ENCODE measurements around the gene EFCAB11. TPM values are rescaled to one million over a fixed set of nuclear protein-coding genes. Genes with fewer than 3 reads are reported as not detected.

Gene EFCAB11
- total RNA-seq, 2 donors from 2014 or later: 8.2 to 9.6 TPM

GRCh38 chr14:89869606-89870005 is 84.9 kb downstream of the EFCAB11 start:
- Histone ChIP-seq H3K36me3 (no peaks in the 10 kb centered on the region), H3K9me3 (no peaks in the 10 kb centered on the region), H3K27ac (no peak overlapping the region), H3K27me3 (replicated peaks; ENCODE audit: insufficient read depth) (no peaks in the 10 kb centered on the region), H3K4me3 (no peak overlapping the region), H3K4me1 (replicated peaks) (no peaks in the 10 kb centered on the region)
- WGBS: 91% methylated on average over 2 of the region's 2 CpGs
- DNase-seq (ENCODE audit: low spot score): no peak
- TF ChIP-seq POLR2AphosphoS5 (IDR thresholded peaks at IDR 0.05): no peak
- intact Hi-C loops (cut with DNase I): no loop called here

DNA sequence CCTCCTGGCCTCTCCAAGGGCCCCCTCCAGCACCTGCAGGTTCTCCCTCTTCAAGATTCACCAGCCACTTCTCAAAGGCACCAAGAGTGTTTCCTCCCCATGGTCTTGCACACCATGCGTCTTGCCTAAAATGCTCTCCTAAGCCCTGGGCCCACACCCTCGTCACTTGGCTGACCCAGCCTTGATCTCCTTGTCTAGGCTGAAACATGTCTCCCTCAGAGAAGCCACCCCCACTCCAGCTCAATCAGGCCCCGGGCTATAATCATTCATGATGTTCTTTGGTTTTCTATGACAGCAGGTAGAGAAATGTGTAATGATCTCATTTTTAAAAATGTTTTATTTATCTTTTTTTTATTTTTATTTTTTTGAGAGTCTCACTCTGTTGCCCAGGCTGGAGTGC is 88.1 kb downstream of the EFCAB11 start:
- no peaks in the 10 kb centered on the region for H3K9me3 ChIP-seq
- no peak overlapping the region for H3K4me3 ChIP-seq
- TF ChIP-seq POLR2A (IDR thresholded peaks at IDR 0.05) (no peak), POLR2AphosphoS5 (IDR thresholded peaks at IDR 0.05) (no peak), CTCF (IDR thresholded peaks at IDR 0.05) (no peak)
- 96% methylated on average over 3 of the region's 3 CpGs for WGBS
- H3K36me3 ChIP-seq: no peaks in the 10 kb centered on the region
- no peaks in the 10 kb centered on the region for H3K27me3 ChIP-seq (replicated peaks; ENCODE audit: insufficient read depth)
- no peak overlapping the region for H3K27ac ChIP-seq
- intact Hi-C loops (cut with DNase I): no loop called here
- H3K4me1 ChIP-seq (replicated peaks): no peaks in the 10 kb centered on the region
- DNase-seq (ENCODE audit: low spot score): no peak

- Histone ChIP-seq H3K36me3 (no peaks in the 10 kb centered on the region), H3K27ac (no peak overlapping the region), H3K4me1 (replicated peaks) (no peaks in the 10 kb centered on the region), H3K4me3 (no peak overlapping the region), H3K9me3 (no peaks in the 10 kb centered on the region), H3K27me3 (replicated peaks; ENCODE audit: insufficient read depth) (no peaks in the 10 kb centered on the region)
- WGBS: 94% methylated on average over 5 of the region's 5 CpGs
- intact Hi-C loops (cut with DNase I): no loop called here
- TF ChIP-seq CTCF (IDR thresholded peaks at IDR 0.05): no peak
- TF ChIP-seq POLR2AphosphoS5 (IDR thresholded peaks at IDR 0.05): no peak
- no peak for TF ChIP-seq POLR2A (IDR thresholded peaks at IDR 0.05)
- no peak for DNase-seq (ENCODE audit: low spot score)
Measured at GRCh38 chr14:89865153-89865552, 89.4 kb downstream of the EFCAB11 start.

DNA sequence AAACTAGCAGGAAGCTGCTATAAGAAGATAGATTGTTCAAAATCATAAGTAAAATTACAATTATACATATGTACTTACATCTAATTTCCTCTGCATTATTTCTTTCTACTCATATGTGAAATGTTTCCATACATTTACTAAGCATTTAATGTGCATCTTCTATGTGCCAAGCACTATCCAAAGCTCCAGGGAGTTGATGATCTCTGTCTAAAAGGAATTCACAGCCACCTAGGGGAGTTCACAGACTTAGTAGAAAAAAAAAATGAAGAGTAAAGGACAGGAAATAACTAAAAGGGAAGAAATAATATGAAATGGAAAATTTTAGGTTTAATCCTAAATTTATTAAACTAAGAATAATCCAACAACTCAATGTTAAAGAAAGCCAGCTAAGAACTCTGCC is 91.7 kb downstream of the EFCAB11 start:
- no peak for DNase-seq (ENCODE audit: low spot score)
- Histone ChIP-seq H3K36me3 (no peaks in the 10 kb centered on the region), H3K9me3 (no peaks in the 10 kb centered on the region), H3K4me3 (no peak overlapping the region), H3K4me1 (replicated peaks) (no peaks in the 10 kb centered on the region), H3K27ac (no peak overlapping the region), H3K27me3 (replicated peaks; ENCODE audit: insufficient read depth) (no peaks in the 10 kb centered on the region)
- TF ChIP-seq POLR2A (IDR thresholded peaks at IDR 0.05) (no peak), CTCF (IDR thresholded peaks at IDR 0.05) (no peak), POLR2AphosphoS5 (IDR thresholded peaks at IDR 0.05) (no peak)
- intact Hi-C loops (cut with DNase I): no loop called here

GRCh38 chr14:89861630-89862029 is 92.9 kb downstream of the EFCAB11 start:
- no peak for DNase-seq (ENCODE audit: low spot score)
- Histone ChIP-seq H3K9me3 (no peaks in the 10 kb centered on the region), H3K4me3 (no peak overlapping the region), H3K27ac (no peak overlapping the region), H3K27me3 (replicated peaks; ENCODE audit: insufficient read depth) (no peaks in the 10 kb centered on the region), H3K36me3 (no peaks in the 10 kb centered on the region), H3K4me1 (replicated peaks) (no peaks in the 10 kb centered on the region)
- intact Hi-C loops (cut with DNase I): no loop called here
- TF ChIP-seq POLR2A (IDR thresholded peaks at IDR 0.05) (no peak), POLR2AphosphoS5 (IDR thresholded peaks at IDR 0.05) (no peak), CTCF (IDR thresholded peaks at IDR 0.05) (no peak)
